K562 (cell line): Measurements from ENCODE around the gene SCTR. TPM values are rescaled to one million over a fixed set of nuclear protein-coding genes. Genes with fewer than 3 reads are reported as not detected.

ENCODE experiments used
- ARID3A ChIP-seq: IDR thresholded peaks from 2 replicates; pipeline ENCODE4 v1.6.1; 2012; ENCODE audit warnings: low read depth, low read length, improper control_type of control experiment, borderline replicate concordance
- CHCHD3 ChIP-seq: fragments of 250-450 bp; sonication (Bioruptor Pico); IDR thresholded peaks from 2 replicates; pipeline ENCODE4 v2.1.2; 2022; ENCODE audit warnings: mild to moderate bottlenecking
- HDAC3 ChIP-seq: fragments of 450-650 bp; IDR thresholded peaks from 2 replicates; pipeline ENCODE4 v1.6.1; 2018; ENCODE audit warnings: borderline replicate concordance, mild to moderate bottlenecking, moderate library complexity; ENCODE audit not compliant: partially characterized antibody
- MNT ChIP-seq, 2 experiments: fragments of 450-650 bp; conservative IDR thresholded peaks; 2 replicates each; pipeline ENCODE4 v1.6.1; 2017; ENCODE audit warnings: mild to moderate bottlenecking in 2 of 2, moderate library complexity in 2 of 2
- NRF1 ChIP-seq, 2 experiments: fragments of 450-650 bp; IDR thresholded peaks in 1 of 2; conservative IDR thresholded peaks in 1 of 2; 2 replicates each; pipeline ENCODE4 v1.6.1; 2014; ENCODE audit warnings: mild to moderate bottlenecking in 2 of 2
- TAF9B ChIP-seq: fragments of 450-650 bp; IDR thresholded peaks from 2 replicates; pipeline ENCODE4 v1.6.1; 2018; ENCODE audit warnings: mild to moderate bottlenecking; ENCODE audit not compliant: partially characterized antibody
- TSHZ1 ChIP-seq: fragments of 250-450 bp; sonication (Bioruptor Pico); IDR thresholded peaks from 2 replicates; pipeline ENCODE4 v1.4.0; 2020; ENCODE audit warnings: mild to moderate bottlenecking, moderate library complexity
- ZNF282 ChIP-seq: sonication (generic); formaldehyde crosslinking; IDR thresholded peaks from 2 replicates; pipeline ENCODE4 v1.8.1; 2023; ENCODE audit warnings: missing genetic modification reagents
- ZNF41 ChIP-seq: fragments of 250-450 bp; sonication (Bioruptor Pico); conservative IDR thresholded peaks from 2 replicates; pipeline ENCODE4 v1.4.0; 2020; ENCODE audit warnings: mild to moderate bottlenecking
- ZNF444 ChIP-seq: fragments of 250-450 bp; sonication (Bioruptor Pico); IDR thresholded peaks from 2 replicates; pipeline ENCODE4 v1.4.0; 2020; ENCODE audit warnings: mild to moderate bottlenecking, moderate library complexity
- polyA plus RNA-seq, 8 experiments: library from polyadenylated mRNA; depleted of rRNA in 4 of 8; stranded (reverse) in 5 of 8; unstranded in 3 of 8; fragments of >200 nt; fragmentation: Nextera tagmentation in 2 of 8; fragmentation: Illumina TruSeq in 1 of 8; extraction: Ambion mirVana in 2 of 8; extraction: Trizol in 1 of 8; gene quantifications; 2 replicates each; pipeline versions ENCODE4 v1.2.1 to v1.2.3, GENCODE V29; 2011 to 2014; ENCODE audit warnings: inconsistent platforms in 1 of 8, missing spikeins in 1 of 8
- total RNA-seq, 7 experiments: library from RNA; depleted of rRNA in 6 of 7; stranded (reverse); fragments of >200 nt in 6 of 7; fragmentation: Illumina TruSeq in 2 of 7; extraction: Trizol in 2 of 7; gene quantifications; 2 replicates each; pipeline versions ENCODE4 v1.2.1 to v1.2.3, GENCODE V29; 2011 to 2021; ENCODE audit warnings: low replicate concordance in 1 of 7
- TF ChIP-seq, protein P1 (sequence below): fragments of 250-450 bp; sonication (Bioruptor Pico); IDR thresholded peaks from 2 replicates; pipeline ENCODE4 v1.8.0; 2021; ENCODE audit warnings: mild to moderate bottlenecking, moderate library complexity

SCTR gene
- total and polyA plus RNA-seq, 9 of the 15 experiments (the other 6 are each of a cell fraction or from before 2014, with no cell fraction given), result not detected

DNA sequence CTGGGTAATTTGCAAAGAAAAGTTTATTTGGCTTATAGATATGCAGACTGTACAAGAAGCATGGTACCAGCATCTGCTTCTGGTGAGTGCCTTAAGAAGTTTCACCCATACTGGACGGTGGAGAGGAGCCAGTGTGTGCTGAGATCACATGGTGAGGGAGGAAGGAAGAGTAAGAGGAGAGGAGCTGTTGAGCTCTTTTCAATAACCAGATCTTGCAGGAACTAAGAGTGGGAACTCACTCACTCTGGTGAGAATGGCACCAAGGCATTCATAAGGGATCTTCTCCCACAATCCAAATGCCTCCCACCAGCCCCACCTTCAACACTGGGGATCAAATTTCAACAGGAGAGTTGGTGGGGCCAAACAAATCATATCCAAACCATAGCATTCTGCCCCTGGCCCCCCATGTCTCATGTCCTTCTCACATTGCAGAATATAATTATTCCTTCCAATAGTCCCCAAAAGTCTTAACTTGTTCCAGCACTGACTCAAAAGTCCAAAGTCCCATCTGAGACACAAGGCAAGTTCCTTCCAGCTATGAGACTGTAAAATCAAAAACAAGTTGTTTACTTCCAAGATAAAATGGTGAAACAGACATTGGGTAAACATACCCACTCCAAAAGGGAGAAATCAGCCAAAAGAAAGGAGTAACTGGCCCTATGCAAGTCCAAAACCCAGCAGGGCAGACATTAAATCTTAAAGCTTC, 104.3 kb downstream of the SCTR start (continued):
- no peak for TF ChIP-seq TSHZ1 (CRISPR knock-in tag)
- TF ChIP-seq, protein P1, sequence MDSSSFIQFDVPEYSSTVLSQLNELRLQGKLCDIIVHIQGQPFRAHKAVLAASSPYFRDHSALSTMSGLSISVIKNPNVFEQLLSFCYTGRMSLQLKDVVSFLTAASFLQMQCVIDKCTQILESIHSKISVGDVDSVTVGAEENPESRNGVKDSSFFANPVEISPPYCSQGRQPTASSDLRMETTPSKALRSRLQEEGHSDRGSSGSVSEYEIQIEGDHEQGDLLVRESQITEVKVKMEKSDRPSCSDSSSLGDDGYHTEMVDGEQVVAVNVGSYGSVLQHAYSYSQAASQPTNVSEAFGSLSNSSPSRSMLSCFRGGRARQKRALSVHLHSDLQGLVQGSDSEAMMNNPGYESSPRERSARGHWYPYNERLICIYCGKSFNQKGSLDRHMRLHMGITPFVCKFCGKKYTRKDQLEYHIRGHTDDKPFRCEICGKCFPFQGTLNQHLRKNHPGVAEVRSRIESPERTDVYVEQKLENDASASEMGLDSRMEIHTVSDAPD, result no peak
- no peak for TF ChIP-seq ARID3A
- no peak for TF ChIP-seq MNT (conservative IDR thresholded peaks at IDR 0.05)
- no peak for TF ChIP-seq TAF9B
- TF ChIP-seq ZNF444 (CRISPR knock-in tag), result no peak
- no peak for TF ChIP-seq CHCHD3 (CRISPR knock-in tag)
- TF ChIP-seq HDAC3, result no peak
- TF ChIP-seq ZNF282 (CRISPR knock-in tag), result no peak
- TF ChIP-seq NRF1 (conservative IDR thresholded peaks at IDR 0.05 in 1 of 2, IDR thresholded peaks at IDR 0.05 in 1 of 2), result no peak
- no peak for TF ChIP-seq ZNF41 (CRISPR knock-in tag)
